MM.1S (cell line): ENCODE measurements around the gene SEZ6L.

Experiments used
- DNase-seq: peaks from one replicate; pipeline ENCODE4 v3.0.0-alpha.2; 2015
- H2AFZ ChIP-seq: fragments of 300-600 bp; sonication (generic); 2 replicates; pipeline ENCODE4 v1.6.0; 2016; ENCODE audit warnings: antibody characterized with exemption, low read length
- H3F3A ChIP-seq: fragments of 300-600 bp; sonication (generic); 2 replicates; pipeline ENCODE4 v1.6.1; 2016; ENCODE audit warnings: mild to moderate bottlenecking, antibody characterized with exemption, low read length, moderate library complexity, mixed read lengths; ENCODE audit not compliant: insufficient read depth
- H3K27ac ChIP-seq: fragments of 300-600 bp; sonication (generic); 2 replicates; pipeline ENCODE4 v1.5.1; 2016; ENCODE audit warnings: mild to moderate bottlenecking, low read length
- H3K27me3 ChIP-seq: fragments of 300-600 bp; sonication (generic); replicated peaks from 2 replicates; pipeline ENCODE4 v1.6.0; 2016; ENCODE audit warnings: low read length; ENCODE audit not compliant: insufficient read depth
- H3K36me3 ChIP-seq: fragments of 300-600 bp; sonication (generic); replicated peaks from 2 replicates; pipeline ENCODE4 v1.6.1; 2016; ENCODE audit warnings: mild to moderate bottlenecking, low read length, mixed read lengths; ENCODE audit not compliant: insufficient read depth
- H3K4me1 ChIP-seq: fragments of 300-600 bp; sonication (generic); 2 replicates; pipeline ENCODE4 v1.6.1; 2016; ENCODE audit warnings: low read length, mixed read lengths
- H3K4me2 ChIP-seq: fragments of 300-600 bp; sonication (generic); 2 replicates; pipeline ENCODE4 v1.6.0; 2016; ENCODE audit warnings: low read depth, low read length
- H3K4me3 ChIP-seq: fragments of 300-600 bp; sonication (generic); 2 replicates; pipeline ENCODE4 v1.5.1; 2016; ENCODE audit warnings: low read length, mixed read lengths
- H3K79me2 ChIP-seq: fragments of 300-600 bp; sonication (generic); 2 replicates; pipeline ENCODE4 v1.6.1; 2016; ENCODE audit warnings: mixed run types, low read length, mixed read lengths
- H3K9ac ChIP-seq: fragments of 300-600 bp; sonication (generic); 2 replicates; pipeline ENCODE4 v1.6.1; 2016; ENCODE audit warnings: low read length, mixed read lengths
- H3K9me2 ChIP-seq: fragments of 300-600 bp; sonication (generic); replicated peaks from 2 replicates; pipeline ENCODE4 v1.6.1; 2016; ENCODE audit warnings: mild to moderate bottlenecking, low read length, mixed read lengths; ENCODE audit not compliant: insufficient read depth
- H3K9me3 ChIP-seq: fragments of 300-600 bp; sonication (generic); replicated peaks from 2 replicates; pipeline ENCODE4 v1.6.1; 2016; ENCODE audit warnings: mild to moderate bottlenecking, low read length, mixed read lengths; ENCODE audit not compliant: insufficient read depth
- H4K20me1 ChIP-seq: fragments of 300-600 bp; sonication (generic); 2 replicates; pipeline ENCODE4 v1.6.1; 2016; ENCODE audit warnings: mild to moderate bottlenecking, low read length, moderate library complexity, mixed read lengths; ENCODE audit not compliant: insufficient read depth
- CTCF ChIP-seq: fragments of 300-600 bp; sonication (generic); IDR thresholded peaks from 2 replicates; pipeline ENCODE4 v1.5.1; 2016; ENCODE audit warnings: antibody characterized with exemption, low read length, mixed read lengths
- EZH2 ChIP-seq: fragments of 300-600 bp; sonication (generic); optimal IDR thresholded peaks from 2 replicates; pipeline ENCODE3; 2017; ENCODE audit warnings: low read depth, mild to moderate bottlenecking, antibody characterized with exemption, low read length, mixed read lengths
- EZH2phosphoT487 ChIP-seq: fragments of 300-600 bp; sonication (generic); IDR thresholded peaks from 2 replicates; pipeline ENCODE4 v1.6.1; 2018; ENCODE audit warnings: antibody characterized with exemption, low read length

Gene SEZ6L

GRCh38 chr22:26236991-26237390 lies 67.7 kb downstream of the SEZ6L start:
- Histone ChIP-seq H3K27ac (no peak overlapping the region), H3K9me2 (no peaks in the 10 kb centered on the region)
- no peak for DNase-seq

GRCh38 chr22:26238596-26238995 lies 69.3 kb downstream of the SEZ6L start:
- Histone ChIP-seq H3K79me2 (no peaks in the 10 kb centered on the region), H3K9ac (no peak overlapping the region), H3K4me2 (no peak overlapping the region), H3K9me3 (no peaks in the 10 kb centered on the region), H2AFZ (no peak overlapping the region), H3K4me3 (no peak overlapping the region), H3K27ac (no peak overlapping the region), H4K20me1 (no peaks in the 10 kb centered on the region), H3K9me2 (no peaks in the 10 kb centered on the region), H3K36me3 (no peaks in the 10 kb centered on the region), H3F3A (no peaks in the 10 kb centered on the region), H3K4me1 (no peaks in the 10 kb centered on the region), H3K27me3 (peaks cover 84% of the 10 kb centered on the region)
- TF ChIP-seq EZH2 (no peak), CTCF (no peak), EZH2phosphoT487 (no peak)
- no peak for DNase-seq

More at GRCh38 chr22:26236991-26237390, 67.7 kb downstream of the SEZ6L start:
- no peaks in the 10 kb centered on the region for H3K4me1 ChIP-seq
- no peaks in the 10 kb centered on the region for H3K36me3 ChIP-seq
- no peak overlapping the region for H2AFZ ChIP-seq
- no peaks in the 10 kb centered on the region for H3F3A ChIP-seq
- H3K4me3 ChIP-seq = no peak overlapping the region
- H3K9ac ChIP-seq = no peak overlapping the region
- H3K27me3 ChIP-seq = peaks cover 84% of the 10 kb centered on the region
- no peaks in the 10 kb centered on the region for H3K9me3 ChIP-seq
- no peaks in the 10 kb centered on the region for H4K20me1 ChIP-seq
- no peak overlapping the region for H3K4me2 ChIP-seq
- no peak for TF ChIP-seq EZH2
- no peak for TF ChIP-seq CTCF
- TF ChIP-seq EZH2phosphoT487 = no peak
- no peaks in the 10 kb centered on the region for H3K79me2 ChIP-seq

- Histone ChIP-seq H3K9me3 (no peaks in the 10 kb centered on the region), H3K27ac (no peak overlapping the region), H3F3A (no peaks in the 10 kb centered on the region), H3K4me2 (no peak overlapping the region), H4K20me1 (no peaks in the 10 kb centered on the region), H2AFZ (no peak overlapping the region), H3K79me2 (no peaks in the 10 kb centered on the region), H3K36me3 (no peaks in the 10 kb centered on the region), H3K4me3 (no peak overlapping the region), H3K9ac (no peak overlapping the region), H3K4me1 (no peaks in the 10 kb centered on the region), H3K27me3 (peaks cover 78% of the 10 kb centered on the region), H3K9me2 (no peaks in the 10 kb centered on the region)
- no peak for DNase-seq
- TF ChIP-seq CTCF (no peak), EZH2 (no peak), EZH2phosphoT487 (no peak)
Observed at GRCh38 chr22:26239581-26239980, 70.3 kb downstream of the SEZ6L start.

GRCh38 chr22:26241361-26241760 lies 72.1 kb downstream of the SEZ6L start:
- Histone ChIP-seq H4K20me1 (no peaks in the 10 kb centered on the region), H3K9ac (no peak overlapping the region), H3K36me3 (no peaks in the 10 kb centered on the region), H2AFZ (no peak overlapping the region), H3F3A (no peaks in the 10 kb centered on the region), H3K27ac (no peak overlapping the region), H3K79me2 (no peaks in the 10 kb centered on the region), H3K4me2 (no peak overlapping the region), H3K4me1 (no peaks in the 10 kb centered on the region), H3K9me2 (no peaks in the 10 kb centered on the region), H3K9me3 (no peaks in the 10 kb centered on the region), H3K27me3 (peaks cover 74% of the 10 kb centered on the region), H3K4me3 (no peak overlapping the region)
- TF ChIP-seq EZH2 (no peak), CTCF (no peak), EZH2phosphoT487 (no peak)
- no peak for DNase-seq
